Astrocyte (in vitro differentiated cells and primary cell): ENCODE results near the gene CBY3. TPM values are rescaled to one million over a fixed set of nuclear protein-coding genes. Genes with fewer than 3 reads are reported as not detected.
A peak's percentile ranks its signal among the peaks of the same experiment; 100 is the strongest.
"Not testable (repeated sequence)": the region's sequence is repeated elsewhere in the genome, so short reads cannot be mapped to it uniquely, and the experiment has no call there.

Experiments used
- DNase-seq: peaks from one replicate; pipeline ENCODE4 v3.0.0-alpha.2; 2010; ENCODE audit warnings: low read depth
- FAIRE-seq: peaks from 2 replicates; lab custom pipeline; 2011; peaks lifted over from hg19 to GRCh38; lab: Jason Lieb, UNC
- H2AFZ ChIP-seq: 2 replicates; pipeline ENCODE4 v1.6.0; 2012; ENCODE audit warnings: low read depth, low read length, inconsistent platforms
- H3K27ac ChIP-seq: 2 replicates; pipeline ENCODE4 v1.5.1; 2011; ENCODE audit warnings: low read depth, low read length, inconsistent platforms
- H3K27me3 ChIP-seq: 2 replicates; pipeline ENCODE4 v1.6.0; 2011; ENCODE audit warnings: low read length, inconsistent platforms; ENCODE audit not compliant: insufficient read depth
- H3K36me3 ChIP-seq: 2 replicates; pipeline ENCODE4 v1.5.1; 2011; ENCODE audit warnings: low read length, inconsistent platforms; ENCODE audit not compliant: insufficient read depth
- H3K4me1 ChIP-seq: 2 replicates; pipeline ENCODE4 v1.5.1; 2011; ENCODE audit warnings: low read length, inconsistent platforms; ENCODE audit not compliant: insufficient read depth
- H3K4me2 ChIP-seq: 2 replicates; pipeline ENCODE4 v1.6.0; 2012; ENCODE audit warnings: low read length, inconsistent platforms
- H3K4me3 ChIP-seq: 2 replicates; pipeline ENCODE4 v1.5.1; 2011; ENCODE audit warnings: low read depth, mild to moderate bottlenecking, low read length, inconsistent platforms; ENCODE audit not compliant: insufficient read depth
- H3K79me2 ChIP-seq: 2 replicates; pipeline ENCODE4 v1.6.0; 2012; ENCODE audit warnings: mild to moderate bottlenecking, low read length, inconsistent platforms; ENCODE audit not compliant: insufficient read depth
- H3K9ac ChIP-seq: 2 replicates; pipeline ENCODE4 v1.6.0; 2012; ENCODE audit warnings: mild to moderate bottlenecking, low read length, inconsistent platforms
- H3K9me3 ChIP-seq: 2 replicates; pipeline ENCODE4 v1.5.1; 2012; ENCODE audit warnings: low read depth, mild to moderate bottlenecking, low read length, inconsistent platforms; ENCODE audit not compliant: insufficient read depth
- H4K20me1 ChIP-seq: 2 replicates; pipeline ENCODE4 v1.6.0; 2012; ENCODE audit warnings: low read length, inconsistent platforms; ENCODE audit not compliant: insufficient read depth
- H3K27ac Mint-ChIP-seq: one replicate; pipeline ENCODE4 v1.8.0; 2021; ENCODE audit warnings: mild to moderate bottlenecking, mixed read lengths; ENCODE audit not compliant: unreplicated experiment
- H3K27me3 Mint-ChIP-seq: one replicate; pipeline ENCODE4 v1.8.0; 2021; ENCODE audit warnings: low read depth, mixed read lengths; ENCODE audit not compliant: unreplicated experiment
- H3K36me3 Mint-ChIP-seq: one replicate; pipeline ENCODE4 v1.8.0; 2021; ENCODE audit warnings: low read depth, mixed read lengths; ENCODE audit not compliant: unreplicated experiment
- H3K4me1 Mint-ChIP-seq: one replicate; pipeline ENCODE4 v1.8.0; 2021; ENCODE audit warnings: low read depth, mixed read lengths; ENCODE audit not compliant: unreplicated experiment
- H3K4me3 Mint-ChIP-seq: one replicate; pipeline ENCODE4 v1.8.0; 2021; ENCODE audit warnings: mild to moderate bottlenecking, moderate library complexity, mixed read lengths; ENCODE audit not compliant: unreplicated experiment
- H3K9me3 Mint-ChIP-seq: one replicate; pipeline ENCODE4 v1.8.0; 2021; ENCODE audit warnings: mild to moderate bottlenecking, mixed read lengths; ENCODE audit not compliant: unreplicated experiment
- total RNA-seq: library from RNA; stranded (reverse); gene quantifications from 2 replicates; pipeline ENCODE4 v1.2.1, GENCODE V29; 2021

The CBY3 gene
- total RNA-seq, 1 donor from 2014 or later: not detected

DNA sequence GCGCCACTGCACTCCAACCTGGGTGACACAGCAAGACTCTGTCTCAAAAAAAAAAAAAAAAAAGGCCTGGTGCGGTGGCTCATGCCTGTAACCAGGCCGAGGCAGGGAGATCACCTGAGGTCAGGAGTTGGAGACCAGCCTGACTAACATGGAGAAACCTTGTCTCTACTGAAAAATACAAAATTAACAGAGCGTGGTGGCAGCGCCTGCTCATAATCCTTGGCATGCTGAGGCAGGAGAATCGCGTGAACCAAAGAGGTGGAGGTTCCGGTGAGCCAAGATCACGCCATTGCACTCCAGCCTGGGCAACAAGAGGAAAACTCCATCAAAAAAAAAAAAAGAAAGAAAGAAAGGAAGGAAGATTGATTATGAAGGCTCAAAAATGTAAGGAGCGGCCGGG lies 41.5 kb downstream of the CBY3 start:
- H3K27me3 ChIP-seq, H3K4me1 ChIP-seq, H3K4me3 ChIP-seq, H3K9me3 Mint-ChIP-seq, H3K27ac ChIP-seq, H2AFZ ChIP-seq, H3K4me1 Mint-ChIP-seq, H3K4me3 Mint-ChIP-seq, H3K36me3 ChIP-seq, H3K4me2 ChIP-seq, H3K27me3 Mint-ChIP-seq, DNase-seq, H3K27ac Mint-ChIP-seq, H3K9me3 ChIP-seq, H3K79me2 ChIP-seq, FAIRE-seq, H3K9ac ChIP-seq, H4K20me1 ChIP-seq, H3K36me3 Mint-ChIP-seq: not testable (repeated sequence)

DNA sequence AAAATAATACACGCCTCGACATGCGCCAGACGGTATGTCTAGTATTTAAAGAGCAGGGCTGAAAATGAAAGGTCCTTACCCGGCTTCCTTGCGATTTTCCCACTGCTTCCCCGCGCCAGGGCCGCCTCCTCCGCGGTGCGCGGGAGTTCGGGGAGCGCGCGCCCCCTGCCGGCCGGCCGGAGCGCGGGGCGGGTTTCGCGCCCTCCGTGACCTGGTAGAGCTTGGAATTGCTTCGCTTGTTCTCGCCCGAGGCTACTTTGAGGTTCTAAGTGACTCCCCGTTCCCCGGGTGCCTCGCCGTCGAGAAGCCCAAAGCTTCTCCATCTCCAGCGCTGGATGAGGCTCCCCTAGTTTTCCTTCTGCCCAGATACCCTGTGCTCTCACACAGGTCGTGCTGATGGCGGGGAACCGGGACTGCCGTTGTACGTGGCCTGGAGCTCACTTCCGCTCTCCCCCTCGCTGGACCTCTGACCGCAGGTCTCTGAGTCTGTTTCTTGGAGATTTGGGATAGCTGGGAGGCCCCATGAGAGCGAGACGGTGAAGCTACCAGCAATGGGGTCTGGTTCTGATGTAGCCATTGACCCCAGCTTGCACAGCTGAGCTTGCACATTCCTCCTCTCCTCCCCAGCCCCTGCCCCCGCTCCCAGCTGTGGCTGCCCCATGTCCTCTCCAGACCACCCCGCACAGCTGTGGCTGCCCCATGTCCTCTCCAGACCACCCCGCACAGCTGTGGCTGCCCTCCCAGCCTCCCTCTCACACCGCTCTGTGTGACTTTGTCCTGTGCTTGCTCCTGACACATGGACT lies 46.3 kb downstream of the CBY3 start:
- not testable (repeated sequence) for H3K79me2 ChIP-seq, DNase-seq, H3K27me3 ChIP-seq, H3K9me3 Mint-ChIP-seq, H3K4me1 Mint-ChIP-seq, H3K27ac ChIP-seq, FAIRE-seq, H3K9ac ChIP-seq, H3K36me3 ChIP-seq, H3K4me3 ChIP-seq, H3K4me1 ChIP-seq, H4K20me1 ChIP-seq, H2AFZ ChIP-seq, H3K4me2 ChIP-seq, H3K27me3 Mint-ChIP-seq, H3K27ac Mint-ChIP-seq, H3K4me3 Mint-ChIP-seq, H3K9me3 ChIP-seq, H3K36me3 Mint-ChIP-seq

DNA sequence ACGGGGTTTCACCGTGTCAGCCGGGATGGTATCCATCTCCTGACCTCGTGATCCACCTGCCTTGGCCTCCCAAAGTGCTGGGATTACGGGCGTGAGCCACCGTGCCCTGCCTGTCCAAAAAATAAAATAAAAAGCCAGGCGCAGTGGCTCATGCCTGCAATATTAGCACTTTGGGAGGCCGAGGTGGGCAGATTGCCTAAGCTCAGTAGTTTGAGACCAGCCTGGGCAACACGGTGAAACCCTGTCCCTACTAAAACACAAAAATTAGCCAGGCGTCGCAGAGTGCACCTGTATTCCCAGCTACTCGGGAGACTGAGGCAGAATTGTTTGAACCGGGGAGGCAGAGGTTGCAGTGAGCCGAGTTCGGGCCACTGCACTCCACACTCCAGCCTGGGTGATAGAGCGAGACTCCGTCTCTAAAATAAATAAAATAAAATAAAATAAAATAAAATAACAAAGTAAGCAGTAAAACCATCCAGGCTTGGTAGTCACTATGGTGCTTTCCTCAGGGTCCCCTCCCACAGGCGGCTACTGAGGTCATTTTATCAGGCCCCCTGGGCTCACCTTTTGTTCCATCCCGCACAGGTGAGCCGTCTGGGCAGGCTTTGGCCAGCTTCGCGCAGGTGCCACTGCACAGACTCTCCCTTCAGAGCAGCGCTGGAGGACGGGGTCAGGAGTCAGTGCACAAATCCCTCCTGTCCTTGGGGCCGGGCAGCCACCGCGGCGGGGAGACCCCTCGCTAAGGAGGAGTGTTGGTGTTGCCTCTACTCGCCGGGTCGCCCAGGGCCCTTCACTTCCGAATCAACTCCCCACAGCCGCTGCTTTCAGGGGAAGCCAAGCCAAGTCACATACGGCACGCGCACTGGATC lies 47.1 kb downstream of the CBY3 start:
- not testable (repeated sequence) for H3K79me2 ChIP-seq, H4K20me1 ChIP-seq, H3K27me3 ChIP-seq, H3K27ac ChIP-seq, H3K4me1 ChIP-seq, FAIRE-seq, H3K36me3 ChIP-seq, H2AFZ ChIP-seq, H3K9me3 Mint-ChIP-seq, DNase-seq, H3K27ac Mint-ChIP-seq, H3K27me3 Mint-ChIP-seq, H3K9me3 ChIP-seq, H3K4me1 Mint-ChIP-seq, H3K36me3 Mint-ChIP-seq, H3K9ac ChIP-seq
- H3K4me3 Mint-ChIP-seq: peak overlapping the region; percentile 60
- peak overlapping the region; percentile 23 for H3K4me3 ChIP-seq
- H3K4me2 ChIP-seq: peak overlapping the region; percentile 62

Other genes with a start within 250 kb of the CBY3 start
- 26.3 and 34.1 TPM in 2 replicates for gene RUFY1, start 130.5 kb downstream of the CBY3 start, total RNA-seq
- 349 and 458 TPM in 2 replicates for gene HNRNPH1, start 57.4 kb downstream of the CBY3 start, total RNA-seq
- gene CANX, start 17.9 kb upstream of the CBY3 start, total RNA-seq: 792 and 828 TPM in 2 replicates
- 24.7 and 26.0 TPM in 2 replicates for gene MAML1, start 51.8 kb upstream of the CBY3 start, total RNA-seq
- gene LTC4S, start 113.0 kb upstream of the CBY3 start, total RNA-seq: 1.2 and 1.3 TPM in 2 replicates
- 179 and 193 TPM in 2 replicates for gene MGAT4B, start 125.8 kb upstream of the CBY3 start, total RNA-seq
- 215 and 262 TPM in 2 replicates for gene SQSTM1, start 139.9 kb upstream of the CBY3 start, total RNA-seq
- 19.9 and 20.7 TPM in 2 replicates for gene MRNIP, start 177.8 kb upstream of the CBY3 start, total RNA-seq
- gene TBC1D9B, start 226.9 kb upstream of the CBY3 start, total RNA-seq: 85.1 and 89.9 TPM in 2 replicates